ENCODE data around the gene DIP2C.
"Not testable (repeated sequence)": the region's sequence is repeated elsewhere in the genome, so short reads cannot be mapped to it uniquely, and the experiment has no call there.

Gene DIP2C

GRCh38 chr10:310371-310770 is 379.1 kb downstream of the DIP2C start:
- no peak for DNase-seq

- DNase-seq = no peak
Observed at GRCh38 chr10:308572-309085, 380.8 kb downstream of the DIP2C start.

- DNase-seq = no peak
Observed at GRCh38 chr10:308101-308500, 381.4 kb downstream of the DIP2C start.

- DNase-seq = no peak
Observed at GRCh38 chr10:307659-308058, 381.8 kb downstream of the DIP2C start.

- no peak for DNase-seq
Observed at GRCh38 chr10:306675-307185, 382.7 kb downstream of the DIP2C start.

GRCh38 chr10:306007-306674 is 383.3 kb downstream of the DIP2C start:
- DNase-seq = no peak

GRCh38 chr10:305034-305433 is 384.4 kb downstream of the DIP2C start:
- DNase-seq = no peak

- no peak for DNase-seq
Observed at GRCh38 chr10:301536-301935, 387.9 kb downstream of the DIP2C start.

- DNase-seq = not testable (repeated sequence)
Observed at GRCh38 chr10:300580-300979, 388.9 kb downstream of the DIP2C start.

- DNase-seq = no peak
Observed at GRCh38 chr10:299969-300368, 389.5 kb downstream of the DIP2C start.

- no peak for DNase-seq
Observed at GRCh38 chr10:299512-299911, 390.0 kb downstream of the DIP2C start.

GRCh38 chr10:298033-298432 is 391.4 kb downstream of the DIP2C start:
- DNase-seq = no peak

- DNase-seq = no peak
Observed at GRCh38 chr10:297567-297966, 391.9 kb downstream of the DIP2C start.

GRCh38 chr10:293636-294035 is 395.8 kb downstream of the DIP2C start:
- DNase-seq = no peak

- DNase-seq = no peak
Observed at GRCh38 chr10:290026-290725, 399.3 kb downstream of the DIP2C start.

GRCh38 chr10:289581-289980 is 399.9 kb downstream of the DIP2C start:
- no peak for DNase-seq

- no peak for DNase-seq
Observed at GRCh38 chr10:288316-289200, 400.9 kb downstream of the DIP2C start.

- DNase-seq = no peak
Observed at GRCh38 chr10:287814-288213, 401.7 kb downstream of the DIP2C start.

GRCh38 chr10:287026-287709 is 402.3 kb downstream of the DIP2C start:
- DNase-seq = no peak

GRCh38 chr10:285216-285615 is 404.3 kb downstream of the DIP2C start:
- no peak for DNase-seq

- DNase-seq = no peak
Observed at GRCh38 chr10:283916-284356, 405.5 kb downstream of the DIP2C start.

GRCh38 chr10:283140-283479 is 406.4 kb downstream of the DIP2C start:
- no peak for DNase-seq
